Activated CD4-positive, alpha-beta T cell treated with anti-CD3 and anti-CD28 coated beads, Interleukin-2, amount 10 ng/mL, durations not matched to agents 7 days and 5 days (primary cell): Measurements from ENCODE around the gene FOXO4. TPM values are rescaled to one million over a fixed set of nuclear protein-coding genes. Genes with fewer than 3 reads are reported as not detected.

Experiments used
- CTCF ChIA-PET: fragments of 350-600 bp; sonication (Branson Sonifier 250); formaldehyde crosslinking; loops from one replicate; lab custom pipeline; 2021; ENCODE audit warnings: antibody characterized with exemption; lab: Charles Lee
- POLR2A ChIA-PET: fragments of 350-600 bp; sonication (Branson Sonifier 250); formaldehyde crosslinking; loops from one replicate; lab custom pipeline; 2021; ENCODE audit warnings: antibody characterized with exemption; lab: Charles Lee
- DNase-seq: peaks from one replicate; pipeline ENCODE4 v3.0.0-alpha.2; 2020
- H3K27ac Mint-ChIP-seq: one replicate; pipeline ENCODE4 v1.8.0; 2021; ENCODE audit warnings: mild to moderate bottlenecking, moderate library complexity, mixed read lengths
- H3K27me3 Mint-ChIP-seq: one replicate; pipeline ENCODE4 v1.8.0; 2021; ENCODE audit warnings: mixed read lengths
- H3K36me3 Mint-ChIP-seq: one replicate; pipeline ENCODE4 v1.8.0; 2021; ENCODE audit warnings: low read depth, mixed read lengths
- H3K4me1 Mint-ChIP-seq: one replicate; pipeline ENCODE4 v1.8.0; 2021; ENCODE audit warnings: mixed read lengths
- H3K4me3 Mint-ChIP-seq: one replicate; pipeline ENCODE4 v1.8.0; 2021; ENCODE audit warnings: mild to moderate bottlenecking, moderate library complexity, mixed read lengths
- H3K9me3 Mint-ChIP-seq: one replicate; pipeline ENCODE4 v1.8.0; 2021; ENCODE audit warnings: mixed read lengths
- total RNA-seq, 2 experiments: library from RNA; stranded (reverse); gene quantifications; one replicate each; pipeline ENCODE4 v1.2.3, GENCODE V29; 2021

The FOXO4 gene
- total RNA-seq, 2 experiments from 2014 or later: 13.5 to 14.3 TPM

DNA sequence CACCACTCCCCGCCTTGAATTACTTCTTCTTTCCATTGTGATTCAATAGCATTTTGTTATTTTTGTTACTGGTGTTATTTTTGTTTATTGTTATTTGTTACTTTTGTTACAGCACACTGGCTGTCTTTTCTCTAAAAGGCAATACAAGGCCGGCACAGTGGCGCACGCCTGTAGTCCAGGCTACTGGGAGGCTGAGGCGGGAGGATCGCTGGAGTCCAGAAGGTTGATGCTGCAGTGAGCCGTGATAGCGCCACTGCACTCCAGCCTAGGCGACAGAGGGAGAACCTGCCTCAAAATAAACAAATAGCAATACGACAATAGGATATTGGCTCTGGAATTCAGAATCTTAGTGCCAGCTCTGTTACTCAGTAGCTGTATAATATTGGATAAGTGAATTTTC, 21.7 kb downstream of the FOXO4 start:
- POLR2A ChIA-PET: interaction anchor here (1.0 kb wide), 1 partner anchor 16 kb away, joined by 3 read pairs; no protein-coding TSS in a partner anchor
- peak overlapping the region; percentile 19 for H3K27ac Mint-ChIP-seq

DNA sequence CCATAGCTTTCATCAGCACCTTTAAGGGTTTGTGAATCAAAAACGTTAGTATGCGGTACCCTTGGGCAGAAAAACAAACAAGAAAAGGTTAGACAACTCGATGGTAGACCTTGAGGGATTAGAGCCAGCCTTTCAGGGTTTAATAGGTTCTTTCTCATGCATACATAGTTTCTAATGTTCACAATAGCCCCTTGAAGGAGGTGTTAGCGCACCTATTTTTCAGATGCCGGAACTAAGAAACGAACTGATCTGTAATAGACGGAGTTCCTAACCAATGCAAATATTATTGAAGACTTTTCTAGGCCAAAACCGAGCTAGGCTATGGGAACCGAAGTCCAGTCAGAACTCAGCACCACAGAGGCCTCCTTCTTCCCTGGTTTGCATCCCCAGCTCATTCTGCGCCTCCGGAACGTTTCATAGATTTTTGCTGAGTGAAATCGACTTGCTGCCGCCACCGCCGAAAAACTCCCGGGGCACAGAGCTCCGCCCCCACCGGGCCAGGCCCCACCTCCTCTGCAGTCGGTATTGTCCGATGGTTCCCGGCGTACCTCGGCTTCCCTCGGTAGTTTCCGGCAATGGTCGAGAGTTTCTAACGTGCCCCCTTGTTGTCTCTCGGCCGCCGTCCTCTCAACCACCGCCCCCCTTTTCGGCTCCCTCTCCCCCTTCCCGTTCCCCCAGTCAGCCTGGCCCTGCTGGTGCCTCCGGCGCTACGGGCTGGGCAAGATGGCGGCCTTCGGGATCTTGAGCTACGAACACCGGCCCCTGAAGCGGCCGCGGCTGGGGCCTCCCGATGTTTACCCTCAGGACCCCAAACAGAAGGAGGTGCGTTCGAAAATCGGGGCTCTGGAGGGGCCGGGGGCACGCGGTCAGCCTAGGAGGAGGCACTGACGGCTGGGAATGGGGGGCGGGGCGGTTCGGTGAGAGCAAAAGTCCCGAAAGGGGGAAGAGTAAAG, 22.7 kb downstream of the FOXO4 start, which contains the start of gene MED12:
Gene MED12 (plus strand): TSS at position 565 of the 953 bp plus-strand sequence. CDS start 159 bp downstream, at position 724.
- Mint-ChIP-seq H3K27ac (peak within 1 kb of the TSS; percentile 91), H3K27me3 (no peaks in the 10 kb centered on the region), H3K36me3 (peaks cover 18% of the 10 kb centered on the region), H3K4me1 (peaks cover 32% of the 10 kb centered on the region), H3K9me3 (no peaks in the 10 kb centered on the region), H3K4me3 (peak within 1 kb of the TSS; percentile 81)
- ChIA-PET CTCF (interaction anchor here (0.5 to 2.7 kb wide), 8 partner anchors 9 to 237 kb away, joined by 3 to 15 read pairs (median 4); partner anchors contain the start of genes CXorf65, FOXO4 and NONO), POLR2A (interaction anchor here (0.6 to 1.3 kb wide), 4 partner anchors 8 to 1152 kb away, joined by 3 to 6 read pairs (median 4); no protein-coding TSS in a partner anchor)
- peak; percentile 79 for DNase-seq

More for the DNA sequence above, 21.7 kb downstream of the FOXO4 start:
- Mint-ChIP-seq H3K4me1 (peaks cover 36% of the 10 kb centered on the region), H3K36me3 (peaks cover 11% of the 10 kb centered on the region), H3K4me3 (no peak overlapping the region), H3K27me3 (no peaks in the 10 kb centered on the region), H3K9me3 (no peaks in the 10 kb centered on the region)
- no peak for DNase-seq
- CTCF ChIA-PET: interaction anchor here (0.6 to 2.6 kb wide), 5 partner anchors 10 to 166 kb away, joined by 3 to 15 read pairs (median 5); partner anchors contain the start of genes FOXO4 and NONO

DNA sequence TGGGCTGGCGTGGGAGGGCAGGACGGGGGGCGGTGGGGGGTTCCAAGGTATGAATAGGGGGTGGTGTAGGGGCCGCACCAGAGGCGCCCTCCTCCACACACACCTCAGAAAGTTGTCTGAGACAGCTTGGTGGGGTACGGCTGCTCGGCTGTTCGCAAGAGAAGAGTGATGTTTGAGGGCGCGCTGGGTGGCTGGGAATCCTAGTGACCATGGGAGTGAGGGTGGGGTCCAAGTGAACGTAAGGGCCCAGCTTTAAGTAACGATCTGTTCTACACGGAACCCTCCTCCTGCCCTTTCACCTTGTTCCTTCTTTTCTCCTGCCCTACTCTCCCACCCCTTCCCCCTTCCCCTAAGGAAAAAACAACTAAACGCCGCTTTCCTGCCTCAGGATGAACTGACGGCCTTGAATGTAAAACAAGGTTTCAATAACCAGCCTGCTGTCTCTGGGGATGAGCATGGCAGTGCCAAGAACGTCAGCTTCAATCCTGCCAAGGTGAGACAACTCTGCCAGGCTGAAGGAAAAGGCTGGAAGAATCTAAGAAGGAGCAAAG, 23.4 kb downstream of the FOXO4 start:
- no peak for DNase-seq
- Mint-ChIP-seq H3K27me3 (no peaks in the 10 kb centered on the region), H3K27ac (peak overlapping the region; percentile 91), H3K4me3 (peak overlapping the region; percentile 81), H3K36me3 (peaks cover 22% of the 10 kb centered on the region), H3K9me3 (no peaks in the 10 kb centered on the region), H3K4me1 (peaks cover 27% of the 10 kb centered on the region)
- CTCF ChIA-PET: interaction anchor here (0.5 to 2.7 kb wide), 6 partner anchors 11 to 238 kb away, joined by 3 to 15 read pairs (median 4); partner anchors contain the start of genes CXorf65 and FOXO4
- POLR2A ChIA-PET: interaction anchor here (0.6 to 1.3 kb wide), 2 partner anchors 9 to 413 kb away, joined by 4 to 6 read pairs; no protein-coding TSS in a partner anchor

DNA sequence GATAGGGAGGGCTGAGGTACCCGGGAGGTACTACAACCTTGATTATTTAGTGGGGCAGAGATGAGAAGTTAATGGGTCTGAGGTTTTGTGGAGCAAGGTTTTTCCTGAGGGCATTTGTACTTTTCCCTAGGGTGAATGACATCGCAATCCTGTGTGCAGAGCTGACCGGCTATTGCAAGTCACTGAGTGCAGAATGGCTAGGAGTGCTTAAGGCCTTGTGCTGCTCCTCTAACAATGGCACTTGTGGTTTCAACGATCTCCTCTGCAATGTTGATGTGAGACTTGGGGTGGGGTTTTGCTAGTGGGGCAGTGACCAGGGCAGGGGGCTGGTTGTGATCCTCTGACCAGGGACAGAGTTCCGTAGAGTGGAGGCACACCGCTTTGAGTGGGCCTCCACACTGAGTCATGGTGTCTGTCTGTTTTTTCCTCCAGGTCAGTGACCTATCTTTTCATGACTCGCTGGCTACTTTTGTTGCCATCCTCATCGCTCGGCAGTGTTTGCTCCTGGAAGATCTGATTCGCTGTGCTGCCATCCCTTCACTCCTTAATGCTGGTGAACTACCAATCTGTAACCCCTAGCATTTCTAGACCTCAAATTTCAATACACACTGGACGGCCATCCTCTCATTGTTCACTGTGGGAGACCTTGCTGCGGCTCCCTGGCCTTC, 32.6 kb downstream of the FOXO4 start:
- H3K4me3 Mint-ChIP-seq: no peak overlapping the region
- no peak overlapping the region for H3K27ac Mint-ChIP-seq
- peaks cover 16% of the 10 kb centered on the region for H3K4me1 Mint-ChIP-seq
- ChIA-PET POLR2A (no interaction called here), CTCF (interaction anchor here (0.7 to 3.2 kb wide), 9 partner anchors 9 to 43 kb away, joined by 3 to 10 read pairs (median 3); partner anchors contain the start of genes IL2RG and MED12)
- no peaks in the 10 kb centered on the region for H3K9me3 Mint-ChIP-seq
- H3K27me3 Mint-ChIP-seq: no peaks in the 10 kb centered on the region
- peaks cover 52% of the 10 kb centered on the region for H3K36me3 Mint-ChIP-seq
- no peak for DNase-seq

DNA sequence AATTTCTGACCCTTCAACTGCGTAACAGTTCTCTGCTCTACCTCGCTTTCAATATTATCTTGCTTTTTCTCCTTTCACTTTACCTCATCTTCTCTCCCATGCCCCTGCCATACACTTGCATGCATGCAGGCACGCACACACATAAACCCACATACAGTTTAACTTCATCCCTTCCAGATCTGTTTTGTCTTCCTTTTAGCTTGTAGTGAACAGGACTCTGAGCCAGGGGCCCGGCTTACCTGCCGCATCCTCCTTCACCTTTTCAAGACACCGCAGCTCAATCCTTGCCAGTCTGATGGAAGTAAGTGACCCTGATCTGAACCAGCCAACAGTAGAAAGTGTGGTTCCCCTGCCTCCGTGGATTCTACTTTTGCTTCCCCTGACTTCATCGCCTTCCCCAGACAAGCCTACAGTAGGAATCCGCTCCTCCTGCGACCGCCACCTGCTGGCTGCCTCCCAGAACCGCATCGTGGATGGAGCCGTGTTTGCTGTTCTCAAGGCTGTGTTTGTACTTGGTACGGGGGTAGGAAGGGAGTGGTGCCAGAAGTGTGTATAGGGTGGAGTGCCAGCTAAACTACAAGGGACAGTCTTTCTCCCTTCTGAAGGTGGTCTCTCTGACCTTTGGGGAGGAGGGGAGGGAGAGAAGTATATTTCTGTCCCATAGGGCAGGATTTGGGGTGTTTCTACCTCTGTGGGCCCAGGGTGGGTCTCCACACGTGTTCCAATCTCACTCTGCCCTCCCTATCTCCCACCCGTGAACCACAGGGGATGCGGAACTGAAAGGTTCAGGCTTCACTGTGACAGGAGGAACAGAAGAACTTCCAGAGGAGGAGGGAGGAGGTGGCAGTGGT, 33.5 kb downstream of the FOXO4 start:
- Mint-ChIP-seq H3K4me3 (no peak overlapping the region), H3K36me3 (peaks cover 47% of the 10 kb centered on the region)
- DNase-seq: peak; percentile 77

DNA sequence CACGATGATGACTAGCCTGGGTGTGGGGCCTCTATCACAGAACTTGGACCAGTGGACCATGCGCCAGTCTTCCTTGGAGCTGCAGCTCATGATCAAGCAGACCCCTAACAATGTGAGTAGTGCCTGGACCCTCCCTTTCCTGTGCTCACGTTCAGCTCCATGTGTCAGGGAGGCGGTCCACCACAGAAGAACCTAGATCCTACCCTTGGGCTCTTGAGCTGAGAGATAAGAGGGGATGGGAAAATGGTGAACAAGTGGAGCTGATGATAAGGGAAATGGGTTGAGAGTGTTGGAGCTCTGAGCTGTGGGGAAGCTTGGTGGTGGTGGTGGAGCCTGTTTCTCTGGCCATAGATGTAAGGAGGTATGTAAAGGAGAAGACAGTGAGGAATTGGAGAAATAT, 35.9 kb downstream of the FOXO4 start:
- Mint-ChIP-seq H3K4me1 (peaks cover 14% of the 10 kb centered on the region), H3K9me3 (no peaks in the 10 kb centered on the region), H3K4me3 (no peak overlapping the region), H3K27ac (no peak overlapping the region), H3K36me3 (peaks cover 49% of the 10 kb centered on the region), H3K27me3 (no peaks in the 10 kb centered on the region)
- ChIA-PET POLR2A (no interaction called here), CTCF (interaction anchor here (0.6 to 3.2 kb wide), 6 partner anchors 12 to 55 kb away, joined by 3 to 10 read pairs (median 4); partner anchors contain the start of genes IL2RG and MED12)
- no peak for DNase-seq

More for the DNA sequence above, 33.5 kb downstream of the FOXO4 start:
- Mint-ChIP-seq H3K27me3 (no peaks in the 10 kb centered on the region), H3K27ac (peak overlapping the region; percentile 51), H3K4me1 (peaks cover 16% of the 10 kb centered on the region), H3K9me3 (no peaks in the 10 kb centered on the region)
- ChIA-PET POLR2A (no interaction called here), CTCF (interaction anchor here (0.7 to 3.2 kb wide), 9 partner anchors 10 to 43 kb away, joined by 3 to 10 read pairs (median 3); partner anchors contain the start of gene MED12)

DNA sequence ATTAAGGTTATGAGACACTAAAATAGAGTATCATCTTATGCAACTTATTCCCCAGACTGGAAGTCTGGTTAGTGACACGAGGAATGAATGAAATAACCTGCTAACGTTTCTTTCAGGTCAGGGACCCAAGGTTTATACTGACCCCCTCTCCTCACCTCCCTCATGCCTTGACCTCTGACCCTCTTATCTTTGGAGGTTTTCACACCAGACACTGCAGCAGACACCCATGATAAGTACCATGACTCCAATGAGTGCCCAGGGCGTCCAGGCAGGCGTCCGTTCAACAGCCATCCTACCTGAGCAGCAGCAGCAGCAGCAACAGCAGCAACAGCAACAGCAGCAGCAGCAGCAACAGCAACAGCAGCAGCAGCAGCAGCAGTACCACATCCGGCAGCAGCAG, 44.8 kb downstream of the FOXO4 start:
- ChIA-PET POLR2A (no interaction called here), CTCF (interaction anchor here (0.8 kb wide), 1 partner anchor 22 kb away, joined by 3 read pairs; the partner anchor contains the start of gene MED12)
- H3K4me3 Mint-ChIP-seq: no peak overlapping the region
- no peaks in the 10 kb centered on the region for H3K9me3 Mint-ChIP-seq
- H3K4me1 Mint-ChIP-seq: peaks cover 8% of the 10 kb centered on the region
- no peak for DNase-seq
- H3K27ac Mint-ChIP-seq: no peak overlapping the region
- no peaks in the 10 kb centered on the region for H3K27me3 Mint-ChIP-seq
- peaks cover 21% of the 10 kb centered on the region for H3K36me3 Mint-ChIP-seq

DNA sequence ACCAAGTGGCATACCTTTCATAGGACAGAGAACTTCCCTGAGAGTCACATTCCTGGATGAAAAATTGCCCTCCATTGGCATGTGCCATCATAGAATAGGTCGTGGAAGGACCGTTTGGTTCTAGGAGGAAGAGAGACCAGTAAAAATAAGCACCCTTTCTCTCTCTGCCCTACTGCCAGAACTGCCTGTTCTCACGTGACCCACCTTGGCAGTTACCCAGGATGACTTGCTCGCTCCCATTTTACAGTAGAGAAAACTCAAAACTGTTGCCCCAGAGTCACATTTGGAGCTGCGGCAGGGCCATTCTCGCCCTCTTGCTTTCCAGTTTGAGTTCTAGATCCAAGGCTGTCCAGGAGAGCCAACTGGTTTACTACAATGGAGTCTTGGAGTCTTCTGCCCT, 47.9 kb downstream of the FOXO4 start:
- Mint-ChIP-seq H3K4me1 (peaks cover 17% of the 10 kb centered on the region), H3K4me3 (no peak overlapping the region), H3K27me3 (no peaks in the 10 kb centered on the region), H3K36me3 (peaks cover 10% of the 10 kb centered on the region), H3K9me3 (no peaks in the 10 kb centered on the region), H3K27ac (no peak overlapping the region)
- POLR2A ChIA-PET: no interaction called here
- no peak for DNase-seq
- CTCF ChIA-PET: interaction anchor here (1.5 to 1.7 kb wide), 2 partner anchors 9 to 12 kb away, joined by 3 to 4 read pairs; no protein-coding TSS in a partner anchor

DNA sequence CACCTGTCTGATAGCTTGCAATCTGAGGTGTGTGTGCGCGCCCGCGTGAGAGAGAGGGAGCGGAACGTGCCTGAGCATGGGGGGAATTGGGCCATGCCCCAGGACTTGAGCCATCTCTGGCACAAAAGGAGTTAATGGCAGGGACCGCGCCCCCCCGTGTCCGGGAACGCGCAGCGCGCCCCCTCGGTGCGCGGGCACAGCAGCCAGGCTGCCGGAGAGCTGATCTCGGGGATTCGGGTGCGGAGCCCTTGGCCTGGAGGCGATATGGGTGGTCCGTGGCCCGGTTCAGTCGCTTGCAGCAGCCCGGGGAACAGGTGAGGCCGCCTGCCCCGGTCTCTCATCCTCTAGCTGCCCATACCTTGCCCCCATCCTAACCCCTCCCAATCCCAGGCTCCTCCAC, 49.0 kb downstream of the FOXO4 start, which contains the start of gene NLGN3:
Gene NLGN3 (plus strand): TSS at position 191 of the 400 bp plus-strand sequence. CDS start 2,909 bp downstream, outside the sequence.
- no peak within 1 kb of the TSS for H3K4me3 Mint-ChIP-seq
- H3K36me3 Mint-ChIP-seq: peaks cover 2% of the 10 kb centered on the region
- no peak within 1 kb of the TSS for H3K27ac Mint-ChIP-seq
- no peaks in the 10 kb centered on the region for H3K27me3 Mint-ChIP-seq
- H3K4me1 Mint-ChIP-seq: peaks cover 14% of the 10 kb centered on the region
- ChIA-PET CTCF (no interaction called here), POLR2A (no interaction called here)
- DNase-seq: no peak
- no peaks in the 10 kb centered on the region for H3K9me3 Mint-ChIP-seq

DNA sequence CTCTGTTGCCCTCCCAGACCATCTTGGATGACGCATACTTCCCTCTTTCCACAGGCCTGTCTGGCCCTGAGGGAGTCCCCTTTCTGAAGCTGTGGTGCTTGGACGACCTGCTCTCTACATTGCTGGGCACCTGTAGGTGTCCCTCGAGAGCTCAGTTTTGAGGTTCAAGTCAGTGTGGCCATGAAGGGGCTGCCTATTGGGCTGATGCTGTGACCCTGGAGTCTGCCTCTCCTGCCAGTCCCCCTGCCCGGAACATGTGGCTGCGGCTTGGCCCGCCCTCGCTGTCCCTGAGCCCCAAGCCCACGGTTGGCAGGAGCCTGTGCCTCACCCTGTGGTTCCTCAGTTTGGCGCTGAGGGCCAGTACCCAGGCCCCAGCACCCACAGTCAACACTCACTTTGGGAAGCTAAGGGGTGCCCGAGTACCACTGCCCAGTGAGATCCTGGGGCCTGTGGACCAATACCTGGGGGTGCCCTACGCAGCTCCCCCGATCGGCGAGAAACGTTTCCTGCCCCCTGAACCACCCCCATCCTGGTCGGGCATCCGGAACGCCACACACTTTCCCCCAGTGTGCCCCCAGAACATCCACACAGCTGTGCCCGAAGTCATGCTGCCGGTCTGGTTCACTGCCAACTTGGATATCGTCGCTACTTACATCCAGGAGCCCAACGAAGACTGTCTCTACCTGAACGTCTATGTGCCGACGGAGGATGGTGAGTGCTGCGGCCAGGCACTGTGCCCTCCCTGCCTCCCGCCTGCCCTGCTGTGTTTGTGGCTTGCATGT, 52.0 kb downstream of the FOXO4 start:
- H3K4me1 Mint-ChIP-seq: peaks cover 10% of the 10 kb centered on the region
- ChIA-PET POLR2A (no interaction called here), CTCF (interaction anchor here (2.7 kb wide), 1 partner anchor 9 kb away, joined by 11 read pairs; no protein-coding TSS in a partner anchor)
- DNase-seq: no peak
- H3K27me3 Mint-ChIP-seq: no peaks in the 10 kb centered on the region
- no peak overlapping the region for H3K4me3 Mint-ChIP-seq
- no peaks in the 10 kb centered on the region for H3K9me3 Mint-ChIP-seq
- no peaks in the 10 kb centered on the region for H3K36me3 Mint-ChIP-seq
- no peak overlapping the region for H3K27ac Mint-ChIP-seq
